Endothelial cell of umbilical vein (primary cell): ENCODE results near the gene VWCE. TPM values are rescaled to one million over a fixed set of nuclear protein-coding genes. Genes with fewer than 3 reads are reported as not detected.

Experiments
- BruUV-seq: library from RNA; stranded (reverse); fragments of 400-500 nt; replicated peaks from 2 replicates; lab custom pipeline; 2021; lab: Mats Ljungman, UMichigan
- CTCF ChIA-PET: fragments of 300-600, 350-600 bp; sonication (Branson Sonifier 250); formaldehyde crosslinking; loops from one replicate; lab custom pipeline; 2021; ENCODE audit warnings: antibody characterized with exemption, inconsistent platforms; lab: Charles Lee
- POLR2A ChIA-PET: fragments of 300-600, 350-600 bp; sonication (Branson Sonifier 250); formaldehyde crosslinking; loops from one replicate; lab custom pipeline; 2021; ENCODE audit warnings: antibody characterized with exemption, inconsistent platforms; lab: Charles Lee
- DNase-seq: peaks from one replicate; pipeline ENCODE4 v3.0.0-alpha.2; 2011; ENCODE audit warnings: low read depth, low spot score
- FAIRE-seq: peaks from 2 replicates; lab custom pipeline; 2011; peaks lifted over from hg19 to GRCh38; lab: Jason Lieb, UNC
- H2AFZ ChIP-seq: 2 replicates; pipeline ENCODE4 v1.6.0; 2012; ENCODE audit warnings: low read depth, low read length, control low read depth, inconsistent platforms
- H3K27ac ChIP-seq: 2 replicates; pipeline ENCODE4 v1.5.1; 2011; ENCODE audit warnings: low read depth, mild to moderate bottlenecking, control low read depth, low read length, moderate library complexity; ENCODE audit not compliant: insufficient read depth
- H3K27me3 ChIP-seq, 2 experiments: 2 replicates each; pipeline versions ENCODE4 v1.6.0 to v1.6.1; 2011; ENCODE audit warnings: low read length in 2 of 2, mixed read lengths in 1 of 2; ENCODE audit not compliant: control insufficient read depth in 2 of 2, insufficient read depth in 2 of 2
- H3K36me3 ChIP-seq, 2 experiments: 2 replicates in 1 of 2; 3 replicates in 1 of 2; pipeline ENCODE4 v1.5.1; 2011; ENCODE audit warnings: low read length in 2 of 2, mild to moderate bottlenecking in 1 of 2, moderate library complexity in 1 of 2; ENCODE audit not compliant: control insufficient read depth in 2 of 2, insufficient read depth in 2 of 2; ENCODE audit errors: extremely low read depth in 1 of 2
- H3K4me1 ChIP-seq: 3 replicates; pipeline ENCODE4 v1.5.1; 2011; ENCODE audit warnings: mild to moderate bottlenecking, low read length; ENCODE audit not compliant: control insufficient read depth, insufficient read depth; ENCODE audit errors: extremely low read depth
- H3K4me2 ChIP-seq: 2 replicates; pipeline ENCODE4 v1.6.1; 2011; ENCODE audit warnings: low read length, control low read depth, mixed read lengths; ENCODE audit not compliant: insufficient read depth
- H3K4me3 ChIP-seq, 3 experiments: fragments of 200-600 bp in 1 of 3; sonication (generic), shearing (Covaris generic) in 1 of 3; replicated peaks in 1 of 3; 2 replicates each; pipeline ENCODE4 v1.5.1; 2011 to 2016; ENCODE audit warnings: control low read depth in 3 of 3, low read length in 3 of 3, mild to moderate bottlenecking in 2 of 3, inconsistent platforms in 1 of 3, low read depth in 1 of 3, moderate library complexity in 1 of 3; ENCODE audit not compliant: insufficient read depth in 1 of 3
- H3K79me2 ChIP-seq: 2 replicates; pipeline ENCODE4 v1.6.0; 2012; ENCODE audit warnings: low read length, inconsistent platforms; ENCODE audit not compliant: control insufficient read depth, insufficient read depth
- H3K9ac ChIP-seq: replicated peaks from 2 replicates; pipeline ENCODE3; 2011; ENCODE audit warnings: low read length, control low read depth; ENCODE audit not compliant: insufficient read depth; ENCODE audit errors: extremely low read depth
- H3K9me1 ChIP-seq: replicated peaks from 3 replicates; pipeline ENCODE4 v1.6.0; 2011; ENCODE audit warnings: mild to moderate bottlenecking, low read length; ENCODE audit not compliant: control insufficient read depth, insufficient read depth; ENCODE audit errors: extremely low read depth
- H3K9me3 ChIP-seq: replicated peaks from 2 replicates; pipeline ENCODE4 v1.5.1; 2012; ENCODE audit warnings: low read length, inconsistent platforms; ENCODE audit not compliant: control insufficient read depth, insufficient read depth
- H4K20me1 ChIP-seq: replicated peaks from 2 replicates; pipeline ENCODE3; 2011; ENCODE audit warnings: mild to moderate bottlenecking, low read length; ENCODE audit not compliant: control insufficient read depth, insufficient read depth; ENCODE audit errors: extremely low read depth
- EZH2 ChIP-seq: IDR thresholded peaks from 2 replicates; pipeline ENCODE4 v1.6.1; 2012; ENCODE audit warnings: borderline replicate concordance, low read depth, mild to moderate bottlenecking, moderate library complexity, low read length, inconsistent platforms; ENCODE audit not compliant: severe bottlenecking
- FOS ChIP-seq: IDR thresholded peaks from 2 replicates; pipeline ENCODE4 v1.6.1; 2011; ENCODE audit warnings: mild to moderate bottlenecking, low read length, moderate library complexity, borderline replicate concordance; ENCODE audit not compliant: insufficient read depth
- GATA2 ChIP-seq: IDR thresholded peaks from 2 replicates; pipeline ENCODE4 v1.7.0; 2011; ENCODE audit warnings: low read depth, mild to moderate bottlenecking, moderate library complexity, mixed read lengths, low read length; ENCODE audit not compliant: insufficient read length, insufficient read depth
- JUN ChIP-seq: IDR thresholded peaks from 2 replicates; pipeline ENCODE4 v1.6.1; 2011; ENCODE audit warnings: borderline replicate concordance, low read depth; ENCODE audit not compliant: insufficient read length, insufficient read depth
- MYC ChIP-seq: IDR thresholded peaks from one replicate; pipeline ENCODE4 v1.6.1; 2011; ENCODE audit warnings: mild to moderate bottlenecking, low read depth, low read length
- POLR2A ChIP-seq: IDR thresholded peaks from 2 replicates; pipeline ENCODE4 v1.6.1; 2012; ENCODE audit warnings: low read depth, mild to moderate bottlenecking, control low read depth, low read length
- POLR2AphosphoS5 ChIP-seq: IDR thresholded peaks from 2 replicates; pipeline ENCODE4 v1.6.1; 2012; ENCODE audit warnings: low read depth, mild to moderate bottlenecking, control low read depth, low read length, moderate library complexity; ENCODE audit not compliant: insufficient read depth
- dilution Hi-C: fragments of 300-500 bp; cut with MboI; formaldehyde crosslinking; loops from one replicate; pipeline ENCODE4 v1.15.0; 2019; ENCODE audit warnings: low sequenced_read_pairs; ENCODE audit not compliant: extremely low pct_ligation_motif_present
- intact Hi-C: fragments of 100-400 bp; cut with micrococcal nuclease; formaldehyde crosslinking; loops from one replicate; pipeline ENCODE4 v1.10.0; 2022
- polyA plus RNA-seq, 4 experiments: library from polyadenylated mRNA; depleted of rRNA in 3 of 4; stranded (reverse) in 3 of 4; unstranded in 1 of 4; fragments of >200 nt; gene quantifications; 2 replicates each; pipeline versions ENCODE4 v1.2.1 to v1.2.3, GENCODE V29; 2011 to 2012; ENCODE audit warnings: missing spikeins in 1 of 4
- total RNA-seq: library from RNA; stranded (reverse); gene quantifications from 2 replicates; pipeline ENCODE4 v1.2.3, GENCODE V29; 2021
- TF ChIP-seq, protein P1 (sequence below): IDR thresholded peaks from 2 replicates; pipeline ENCODE4 v1.6.1; 2011; ENCODE audit not compliant: insufficient read depth, insufficient read length
- TF ChIP-seq, protein P2 (sequence below), 2 donors: IDR thresholded peaks; 1 replicate in 1 of 2; 2 replicates in 1 of 2; pipeline ENCODE4 v1.5.1; 2011; ENCODE audit warnings: low read length in 2 of 2, mild to moderate bottlenecking in 2 of 2, moderate library complexity in 2 of 2, control low read depth in 1 of 2, inconsistent platforms in 1 of 2, low read depth in 1 of 2; ENCODE audit not compliant: insufficient read depth in 1 of 2; ENCODE audit errors: extremely low read depth in 1 of 2

Gene VWCE
- total and polyA plus RNA-seq, 2 donors (not counting 3 experiments of a cell fraction or from before 2014, with no cell fraction given), result 6.5 to 14.4 TPM

DNA sequence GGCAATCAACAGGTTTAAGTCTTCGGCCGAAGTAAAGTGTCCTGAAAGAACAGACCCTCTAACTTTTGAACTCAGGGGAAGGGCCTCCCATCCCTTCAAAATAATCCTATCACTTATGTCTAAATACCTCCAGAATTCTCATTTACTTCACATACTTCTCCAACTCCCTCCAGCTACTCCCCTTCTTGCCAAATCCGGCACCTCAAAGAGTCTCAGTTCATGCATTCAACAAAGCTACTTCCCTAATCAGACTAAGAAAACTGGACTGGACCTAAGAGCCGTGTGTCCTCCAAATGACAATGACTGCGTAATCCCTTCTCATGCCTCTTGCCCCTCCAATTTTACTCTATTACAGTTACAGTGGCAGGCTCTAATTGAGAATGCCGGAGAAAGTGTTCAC is 36.5 kb upstream of the VWCE start:
- Histone ChIP-seq H3K4me2 (peak overlapping the region; percentile 93), H3K4me1 (peaks cover 10% of the 10 kb centered on the region), H3K36me3 (peaks cover 2 to 5% of the 10 kb centered on the region in 2 experiments), H3K27me3 (no peaks in the 10 kb centered on the region), H3K27ac (no peak overlapping the region), H3K4me3 (peak overlapping the region in 2 of 3 experiments; percentile 76 to 85), H3K9me3 (no peaks in the 10 kb centered on the region), H3K79me2 (peaks cover 56% of the 10 kb centered on the region), H2AFZ (no peak overlapping the region), H3K9me1 (no peaks in the 10 kb centered on the region), H3K9ac (peak overlapping the region; percentile 90), H4K20me1 (no peaks in the 10 kb centered on the region)
- TF ChIP-seq POLR2A (no peak), MYC (no peak), EZH2 (no peak), POLR2AphosphoS5 (no peak), JUN (no peak), GATA2 (no peak), FOS (no peak)
- TF ChIP-seq, protein P1, sequence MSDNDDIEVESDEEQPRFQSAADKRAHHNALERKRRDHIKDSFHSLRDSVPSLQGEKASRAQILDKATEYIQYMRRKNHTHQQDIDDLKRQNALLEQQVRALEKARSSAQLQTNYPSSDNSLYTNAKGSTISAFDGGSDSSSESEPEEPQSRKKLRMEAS, result no peak
- TF ChIP-seq, protein P2, sequence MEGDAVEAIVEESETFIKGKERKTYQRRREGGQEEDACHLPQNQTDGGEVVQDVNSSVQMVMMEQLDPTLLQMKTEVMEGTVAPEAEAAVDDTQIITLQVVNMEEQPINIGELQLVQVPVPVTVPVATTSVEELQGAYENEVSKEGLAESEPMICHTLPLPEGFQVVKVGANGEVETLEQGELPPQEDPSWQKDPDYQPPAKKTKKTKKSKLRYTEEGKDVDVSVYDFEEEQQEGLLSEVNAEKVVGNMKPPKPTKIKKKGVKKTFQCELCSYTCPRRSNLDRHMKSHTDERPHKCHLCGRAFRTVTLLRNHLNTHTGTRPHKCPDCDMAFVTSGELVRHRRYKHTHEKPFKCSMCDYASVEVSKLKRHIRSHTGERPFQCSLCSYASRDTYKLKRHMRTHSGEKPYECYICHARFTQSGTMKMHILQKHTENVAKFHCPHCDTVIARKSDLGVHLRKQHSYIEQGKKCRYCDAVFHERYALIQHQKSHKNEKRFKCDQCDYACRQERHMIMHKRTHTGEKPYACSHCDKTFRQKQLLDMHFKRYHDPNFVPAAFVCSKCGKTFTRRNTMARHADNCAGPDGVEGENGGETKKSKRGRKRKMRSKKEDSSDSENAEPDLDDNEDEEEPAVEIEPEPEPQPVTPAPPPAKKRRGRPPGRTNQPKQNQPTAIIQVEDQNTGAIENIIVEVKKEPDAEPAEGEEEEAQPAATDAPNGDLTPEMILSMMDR (IDR thresholded peaks at IDR 0.05; ENCODE audit: extremely low read depth in 1 of 2, insufficient read depth in 1 of 2, low read depth in 1 of 2, low read length in 2 of 2), result no peak
- intact Hi-C loops, result loop anchor here (2.0 to 10.0 kb wide), 2 partner anchors 37 to 77 kb away; partner anchors contain the start of gene VWCE
- BruUV-seq, result no TSS peak
- dilution Hi-C loops, result no loop called here
- FAIRE-seq (no peak), DNase-seq (no peak)
- ChIA-PET CTCF (interaction anchor here (1.3 to 2.2 kb wide), 3 partner anchors 31 to 61 kb away, joined by 3 to 21 read pairs (median 6); partner anchors contain the start of genes CYB561A3, TMEM138 and TMEM216), POLR2A (no interaction called here)
